ENCODE data around the gene UST.

DNA sequence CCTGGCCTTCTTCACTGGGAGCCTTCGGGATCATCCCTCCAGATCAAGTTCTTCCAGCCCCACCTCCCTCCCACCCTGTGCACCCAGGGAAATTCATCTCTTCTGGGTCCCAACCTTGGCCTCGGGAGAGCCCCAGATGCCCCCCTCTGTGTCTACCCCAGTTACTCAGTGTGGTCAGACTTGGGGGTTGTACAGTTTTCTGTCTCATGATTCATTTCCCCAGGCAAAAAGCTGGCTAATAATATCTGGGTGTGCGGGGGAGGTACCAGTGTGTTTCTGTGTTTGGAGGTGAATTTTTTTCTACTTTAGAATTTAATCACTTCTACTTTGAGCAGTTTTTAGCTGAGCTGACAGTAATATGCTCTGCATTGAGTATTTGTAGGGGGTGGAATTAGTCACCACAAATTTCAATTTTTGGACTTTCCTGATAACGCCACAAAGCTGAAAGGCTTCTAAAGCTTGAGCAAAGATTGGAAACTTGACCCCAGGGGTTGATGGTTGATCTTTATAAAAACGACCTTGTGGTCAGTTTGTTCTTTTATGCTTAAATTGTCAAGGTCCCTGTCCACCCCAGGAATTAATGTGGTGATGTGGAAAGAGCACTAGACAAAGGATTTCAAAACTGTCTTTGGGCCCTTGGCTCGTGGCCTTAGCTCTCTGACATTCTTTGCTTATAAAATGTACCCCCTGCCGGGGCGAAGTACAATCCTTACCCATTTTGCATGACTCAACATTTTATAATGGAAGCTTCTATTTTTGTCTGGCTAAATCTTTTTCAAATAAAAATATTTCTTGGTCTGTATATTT lies 286.0 kb downstream of the UST start:
- TF ChIP-seq ATF1 (CRISPR knock-in tag; IDR thresholded peaks at IDR 0.05) (no peak), NFYB (CRISPR knock-in tag; conservative IDR thresholded peaks at IDR 0.05; ENCODE audit: low read depth) (no peak), CREM (CRISPR knock-in tag; IDR thresholded peaks at IDR 0.05) (no peak), NR1H2 (CRISPR knock-in tag; IDR thresholded peaks at IDR 0.05) (no peak), RELA (CRISPR knock-in tag; IDR thresholded peaks at IDR 0.05; ENCODE audit: borderline replicate concordance) (no peak), KAT7 (CRISPR knock-in tag; IDR thresholded peaks at IDR 0.05; ENCODE audit: borderline replicate concordance) (no peak)

Data from WTC11 (cell line).